Activated CD4-positive, alpha-beta memory T cell treated with anti-CD3 and anti-CD28 coated beads, Interleukin-2, amount 10 ng/mL, durations not matched to agents 7 days and 5 days (primary cell): ENCODE results near the gene TMX2. TPM values are rescaled to one million over a fixed set of nuclear protein-coding genes. Genes with fewer than 3 reads are reported as not detected.

Experiments
- total RNA-seq, 2 experiments: library from RNA; stranded (reverse); gene quantifications; one replicate each; pipeline ENCODE4 v1.2.3, GENCODE V29; 2021

TMX2 gene
- total RNA-seq, 2 experiments from 2014 or later = 47.0 to 53.6 TPM

Other genes with a start within 250 kb of the TMX2 start
- 10 to 100 TPM; 29.9 to 31.7 TPM for gene SLC43A1, start 196.9 kb upstream of the TMX2 start, total RNA-seq
- gene TIMM10, start 181.8 kb upstream of the TMX2 start, total RNA-seq = 10 to 100 TPM; 82.4 to 86.1 TPM
- gene SMTNL1, start 175.0 kb upstream of the TMX2 start, total RNA-seq = not detected
- 100 to 1,000 TPM; 281 to 285 TPM for gene UBE2L6, start 144.9 kb upstream of the TMX2 start, total RNA-seq
- under 1 TPM; 0.55 to 0.93 TPM for gene SERPING1, start 114.9 kb upstream of the TMX2 start, total RNA-seq
- gene YPEL4, start 62.7 kb upstream of the TMX2 start, total RNA-seq = 1 to 10 TPM; 1.5 to 2.2 TPM
- gene CLP1, start 54.8 kb upstream of the TMX2 start, total RNA-seq = 10 to 100 TPM; 14.8 to 17.5 TPM
- gene ZDHHC5, start 44.5 kb upstream of the TMX2 start, total RNA-seq = 10 to 100 TPM; 77.6 to 86.6 TPM
- gene MED19, start 378 bp upstream of the TMX2 start, total RNA-seq = 10 to 100 TPM; 13.9 to 14.1 TPM
- gene SELENOH, start 28.9 kb downstream of the TMX2 start, total RNA-seq = 100 to 1,000 TPM; 148 to 162 TPM
- gene BTBD18, start 39.2 kb downstream of the TMX2 start, total RNA-seq = not detected
- 1 to 10 TPM; 2.4 to 4.5 TPM for gene CTNND1, start 49.2 kb downstream of the TMX2 start, total RNA-seq